Measurements from ENCODE around the gene WDR20. TPM values are rescaled to one million over a fixed set of nuclear protein-coding genes. Genes with fewer than 3 reads are reported as not detected.

Gene WDR20
- total and polyA plus RNA-seq, 2 of the 8 experiments (the other 6 are each of a cell fraction or from before 2014, with no cell fraction given), result 11.2 to 26.7 TPM

- Histone ChIP-seq H3K14ac (ENCODE audit: insufficient read length) (no peak overlapping the region), H3K56ac (replicated peaks; ENCODE audit: insufficient read length, low read depth, low read length) (peak overlapping the region; percentile 87), H3K9ac (replicated peaks in 1 of 4; ENCODE audit: extremely low read depth in 1 of 4, low read depth in 3 of 4, low read length in 3 of 4) (peak overlapping the region; percentile 88 to 96 (median 94)), H3K27ac (ENCODE audit: low read depth, low read length) (peak overlapping the region; percentile 89), H3K18ac (ENCODE audit: extremely low read depth, low read length) (peak overlapping the region; percentile 90), H2AK5ac (ENCODE audit: low read depth, low read length) (no peak overlapping the region), H2BK12ac (ENCODE audit: low read depth, low read length) (no peak overlapping the region), H4K91ac (replicated peaks; ENCODE audit: insufficient read length, low read length) (peak overlapping the region; percentile 83), H3K79me2 (ENCODE audit: control insufficient read depth in 1 of 2, insufficient read depth in 2 of 2, low read length in 2 of 2) (peaks cover 7 to 60% of the 10 kb centered on the region in 2 experiments), H4K20me1 (replicated peaks in 1 of 2; ENCODE audit: control insufficient read depth in 1 of 2, insufficient read depth in 2 of 2, low read length in 2 of 2) (peaks cover 0 to 2% of the 10 kb centered on the region in 2 experiments), H4K5ac (ENCODE audit: insufficient read length, low read depth, low read length) (peak overlapping the region; percentile 85), H3K4me1 (replicated peaks in 1 of 4; ENCODE audit: control insufficient read depth in 3 of 4, insufficient read depth in 4 of 4, low read length in 3 of 4) (peaks cover 0 to 12% (median 2%) of the 10 kb centered on the region in 4 experiments; a peak in 4 of 7 replicates), H3K23ac (ENCODE audit: insufficient read length) (no peak overlapping the region), H2BK120ac (replicated peaks; ENCODE audit: low read depth, low read length) (no peak overlapping the region), H2BK20ac (ENCODE audit: low read length) (no peak overlapping the region), H2BK5ac (ENCODE audit: low read depth, low read length) (peak overlapping the region; percentile 95), H2BK15ac (ENCODE audit: low read length) (no peak overlapping the region), H3K36me3 (ENCODE audit: control insufficient read depth in 2 of 4, insufficient read depth in 4 of 4, low read length in 3 of 4) (peaks cover 0 to 3% (median 1%) of the 10 kb centered on the region in 4 experiments; a peak in 1 of 8 replicates), H4K8ac (ENCODE audit: extremely low read depth, insufficient read depth, low read length) (peak overlapping the region; percentile 89; the same call in 1 of the 2 replicates), H3K27me3 (replicated peaks in 1 of 4; ENCODE audit: control insufficient read depth in 3 of 4, extremely low read depth in 1 of 4, insufficient read depth in 3 of 4, low read length in 3 of 4) (no peaks in the 10 kb centered on the region), H3K79me1 (ENCODE audit: low read depth, low read length) (peaks cover 9% of the 10 kb centered on the region), H3K4me2 (ENCODE audit: insufficient read depth in 1 of 2, low read depth in 2 of 2, low read length in 2 of 2) (peak overlapping the region; percentile 91 to 99), H3K9me3 (ENCODE audit: insufficient read depth in 2 of 2, low read depth in 1 of 2, low read length in 1 of 2) (no peaks in the 10 kb centered on the region), H3K4me3 (ENCODE audit: extremely low read depth in 1 of 4, insufficient read depth in 2 of 4, low read depth in 3 of 4, low read length in 4 of 4) (peak overlapping the region; percentile 74 to 98 (median 88)), H3K23me2 (ENCODE audit: low read depth, low read length) (no peaks in the 10 kb centered on the region; the same call in 1 of the 2 replicates), H3K4ac (replicated peaks; ENCODE audit: insufficient read length, low read depth, low read length) (peak overlapping the region; percentile 54), H2AFZ (ENCODE audit: low read length) (peak overlapping the region; percentile 93)
- FAIRE-seq (no peak), DNase-seq (ENCODE audit: low read depth in 1 of 2, low spot score in 2 of 2) (peak in 1 of 2 experiments; percentile 52)
- POLR2A ChIA-PET (ENCODE audit: partially characterized antibody), result interaction anchor here (0.6 to 2.2 kb wide), 9 partner anchors 8 to 193 kb away, joined by 3 to 7 read pairs (median 5); partner anchors contain the start of gene MOK
- CTCF ChIA-PET (ENCODE audit: partially characterized antibody), result interaction anchor here (0.6 to 1.1 kb wide), 2 partner anchors 37 to 156 kb away, joined by 3 read pairs; no protein-coding TSS in a partner anchor
- peak; percentile 73; the same call in 1 of the 2 replicates for TF ChIP-seq KDM5A (IDR thresholded peaks at IDR 0.05; ENCODE audit: low read length)
- no peak for TF ChIP-seq HDAC6 (IDR thresholded peaks at IDR 0.05; ENCODE audit: low read depth, low read length)
- peak; percentile 79 for TF ChIP-seq SAP30 (IDR thresholded peaks at IDR 0.05; ENCODE audit: insufficient read depth, insufficient replicate concordance, low read length)
- TF ChIP-seq HDAC2 (IDR thresholded peaks at IDR 0.05; ENCODE audit: borderline replicate concordance in 1 of 2, low read depth in 2 of 2, low read length in 2 of 2), result 0 out of 4 replicates have a peak, but pooled peaks of 1 of the 2 experiments have one; percentile 28
- TF ChIP-seq ASH2L (IDR thresholded peaks at IDR 0.05; ENCODE audit: low read length), result peak; percentile 73
- 0 out of 4 replicates have a peak, but pooled peaks of 1 of the 2 experiments have one; percentile 65 for TF ChIP-seq SIN3A (conservative IDR thresholded peaks at IDR 0.05 in 1 of 2, IDR thresholded peaks at IDR 0.05 in 1 of 2; ENCODE audit: low read depth in 1 of 2, low read length in 2 of 2)
- peak; percentile 24 for TF ChIP-seq PHF8 (conservative IDR thresholded peaks at IDR 0.05; ENCODE audit: low read depth, low read length)
- TF ChIP-seq JUN (IDR thresholded peaks at IDR 0.05; ENCODE audit: low read depth, low read length), result no peak
- TF ChIP-seq MAFK (IDR thresholded peaks at IDR 0.05; ENCODE audit: low read depth, low read length), result no peak
- TF ChIP-seq RAD21 (IDR thresholded peaks at IDR 0.05 in 1 of 2, conservative IDR thresholded peaks at IDR 0.05 in 1 of 2; ENCODE audit: low read depth in 2 of 2, low read length in 2 of 2), result no peak
- WGBS, 2 experiments (ENCODE audit: extremely low coverage in 1 of 2, insufficient coverage in 1 of 2, insufficient read length in 1 of 2, insufficient replicate concordance in 2 of 2, low coverage in 1 of 2, low lambda C conversion rate in 2 of 2, missing lambda C conversion rate in 1 of 2), result 3% methylated on average over 39 of the region's 48 CpGs; no CpG with 5 or more reads in 1 of the 2 experiments
Observed at GRCh38 chr14:102140027-102140749, 491 bp downstream of the WDR20 start.
